Measurements from ENCODE around the gene RPS18. TPM values are rescaled to one million over a fixed set of nuclear protein-coding genes. Genes with fewer than 3 reads are reported as not detected.
"Not testable (repeated sequence)": the region's sequence is repeated elsewhere in the genome, so short reads cannot be mapped to it uniquely, and the experiment has no call there.

Gene RPS18
- total RNA-seq (1,000 to 10,000 TPM; 1,293 to 3,565 TPM), polyA plus RNA-seq (ENCODE audit: insufficient read length in 2 of 2) (1,000 to 10,000 TPM; 1,607 to 1,704 TPM)
- long read RNA-seq, donor 1, transcript RPS18-235 (3 exons, 413 nt) = minor isoform, 10 of 1,499 reads
- long read RNA-seq, donor 1, transcript RPS18-237 (5 exons, 642 nt) = minor isoform, 13 of 1,499 reads
- long read RNA-seq, donor 1, transcript RPS18-230 (6 exons, 613 nt) = major isoform, 1,282 of 1,499 reads
- long read RNA-seq, donor 1, transcript RPS18-236 (5 exons, 996 nt) = minor isoform, 63 of 1,499 reads
- long read RNA-seq, donor 1, partial matches to known transcripts = 44 of 1,499 reads
- long read RNA-seq, donor 1, other reads (novel, unspliced or antisense) = 81 of 1,499 reads
- long read RNA-seq, donor 2, transcript RPS18-230 (6 exons, 613 nt) = major isoform, 472 of 556 reads
- long read RNA-seq, donor 2, transcript RPS18-236 (5 exons, 996 nt) = minor isoform, 29 of 556 reads
- long read RNA-seq, donor 2, transcript RPS18-235 (3 exons, 413 nt) = minor isoform, 6 of 556 reads
- long read RNA-seq, donor 2, partial matches to known transcripts = 12 of 556 reads
- long read RNA-seq, donor 2, other reads (novel, unspliced or antisense) = 29 of 556 reads
- long read RNA-seq, donor 3, transcript RPS18-230 (6 exons, 613 nt) = major isoform, 638 of 741 reads
- long read RNA-seq, donor 3, transcript RPS18-236 (5 exons, 996 nt) = minor isoform, 25 of 741 reads
- long read RNA-seq, donor 3, transcript RPS18-237 (5 exons, 642 nt) = minor isoform, 5 of 741 reads
- long read RNA-seq, donor 3, partial matches to known transcripts = 30 of 741 reads
- long read RNA-seq, donor 3, other reads (novel, unspliced or antisense) = 36 of 741 reads
- long read RNA-seq, donor 4, transcript RPS18-235 (3 exons, 413 nt) = minor isoform, 36 of 5,555 reads
- long read RNA-seq, donor 4, transcript RPS18-230 (6 exons, 613 nt) = major isoform, 4,763 of 5,555 reads
- long read RNA-seq, donor 4, transcript RPS18-236 (5 exons, 996 nt) = minor isoform, 187 of 5,555 reads
- long read RNA-seq, donor 4, transcript RPS18-233 (6 exons, 589 nt) = minor isoform, 20 of 5,555 reads
- long read RNA-seq, donor 4, partial matches to known transcripts = 207 of 5,555 reads
- long read RNA-seq, donor 4, other reads (novel, unspliced or antisense) = 323 of 5,555 reads

DNA sequence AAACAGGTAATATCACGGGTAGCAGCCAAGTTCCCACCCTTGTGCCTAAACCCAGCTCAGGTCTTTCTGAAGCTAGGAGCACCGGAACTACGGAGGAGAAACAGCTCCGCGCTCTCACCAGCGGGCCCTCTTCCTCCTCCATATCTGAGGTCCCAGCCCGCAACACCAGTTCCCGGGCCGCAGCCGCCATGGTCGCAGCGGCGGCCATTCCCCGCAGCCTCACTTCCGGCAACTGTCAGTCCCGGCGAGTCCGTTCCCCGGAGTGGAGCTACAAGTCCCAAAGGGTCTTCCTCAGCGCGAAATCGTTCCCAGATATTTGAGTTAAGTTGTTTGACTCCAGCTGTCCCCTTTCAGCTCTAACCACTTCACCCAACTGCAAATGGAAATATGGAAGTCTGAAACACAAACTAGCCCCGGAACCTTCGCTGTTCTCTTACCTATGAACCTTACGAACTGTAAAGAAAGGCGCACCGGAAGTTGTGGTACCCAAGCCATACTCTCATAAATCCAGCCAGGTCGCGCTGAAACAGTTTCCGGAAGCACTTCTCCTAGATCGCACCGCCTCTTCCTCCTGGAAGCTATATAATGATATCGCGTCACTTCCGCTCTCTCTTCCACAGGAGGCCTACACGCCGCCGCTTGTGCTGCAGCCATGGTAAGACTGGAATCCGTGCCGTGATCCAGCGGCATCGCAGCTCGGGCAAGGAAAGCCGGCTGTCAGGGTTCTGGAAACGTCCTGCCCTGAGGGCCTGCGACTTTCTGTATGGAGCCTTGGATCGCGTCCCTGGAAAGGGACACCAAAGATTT lies at the start of gene RPS18, which contains the start of gene VPS52:
Gene RPS18 (plus strand): TSS at position 608 of the 807 bp plus-strand sequence. CDS start 45 bp downstream, at position 653.
Gene VPS52 (minus strand): TSS at position 409 of the 807 bp plus-strand sequence. CDS start 201 bp downstream, at position 208.
- Histone ChIP-seq H3K27ac (ENCODE audit: low read depth, low read length) (peak within 1 kb of the TSS; percentile 97), H3K4me3 (ENCODE audit: low read depth, low read length) (peak within 1 kb of the TSS; percentile 99), H3K36me3 (ENCODE audit: control insufficient read depth, insufficient read depth, low read length) (peaks cover 55% of the 10 kb centered on the region), H3K4me1 (ENCODE audit: control insufficient read depth, insufficient read depth, low read length) (peaks cover 29% of the 10 kb centered on the region), H3K27me3 (ENCODE audit: control insufficient read depth, insufficient read depth, low read length) (no peaks in the 10 kb centered on the region), H3K9me3 (ENCODE audit: control insufficient read depth, insufficient read depth, low read length) (no peaks in the 10 kb centered on the region)
- WGBS (ENCODE audit: insufficient coverage) = under 1% methylated on average over 45 of the region's 48 CpGs
- DNase-seq (ENCODE audit: low read depth in 4 of 6, low spot score in 6 of 6) = peak; percentile 95 to 100 (median 99)

DNA sequence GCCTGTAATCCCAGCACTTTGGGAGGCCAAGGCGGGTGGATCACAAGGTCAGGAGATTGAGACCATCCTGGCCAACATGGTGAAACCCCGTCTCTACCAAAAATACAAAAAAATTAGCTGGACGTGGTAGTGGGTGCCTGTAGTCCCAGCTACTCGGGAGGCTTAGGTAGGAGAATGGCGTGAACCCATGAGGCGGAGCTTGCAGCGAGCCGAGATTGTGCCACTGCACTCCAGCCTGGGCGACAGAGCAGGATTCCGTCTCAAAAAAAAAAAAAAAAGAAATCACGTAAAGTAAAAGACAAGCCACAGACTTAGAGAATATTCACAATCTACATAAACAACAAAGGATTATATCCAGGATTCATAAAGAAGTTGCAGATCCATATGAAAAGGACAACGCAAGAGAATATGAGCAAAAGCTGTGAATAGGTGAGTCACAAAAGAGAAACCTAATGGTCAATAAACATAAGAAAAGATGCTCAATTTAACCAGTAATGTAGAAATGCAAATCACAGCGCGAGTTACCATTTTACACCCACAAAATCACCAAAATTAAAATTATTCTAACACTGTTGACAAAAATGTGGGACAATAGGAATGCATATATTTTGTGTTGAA lies 45.3 kb upstream of the RPS18 start:
- WGBS (ENCODE audit: insufficient coverage) = 51% methylated on average over 3 of the region's 14 CpGs
- H3K27ac ChIP-seq (ENCODE audit: low read depth, low read length); H3K4me3 ChIP-seq (ENCODE audit: low read depth, low read length); H3K27me3 ChIP-seq (ENCODE audit: control insufficient read depth, insufficient read depth, low read length); H3K36me3 ChIP-seq (ENCODE audit: control insufficient read depth, insufficient read depth, low read length); DNase-seq (ENCODE audit: low read depth in 4 of 6, low spot score in 6 of 6); H3K9me3 ChIP-seq (ENCODE audit: control insufficient read depth, insufficient read depth, low read length); H3K4me1 ChIP-seq (ENCODE audit: control insufficient read depth, insufficient read depth, low read length): not testable (repeated sequence)

DNA sequence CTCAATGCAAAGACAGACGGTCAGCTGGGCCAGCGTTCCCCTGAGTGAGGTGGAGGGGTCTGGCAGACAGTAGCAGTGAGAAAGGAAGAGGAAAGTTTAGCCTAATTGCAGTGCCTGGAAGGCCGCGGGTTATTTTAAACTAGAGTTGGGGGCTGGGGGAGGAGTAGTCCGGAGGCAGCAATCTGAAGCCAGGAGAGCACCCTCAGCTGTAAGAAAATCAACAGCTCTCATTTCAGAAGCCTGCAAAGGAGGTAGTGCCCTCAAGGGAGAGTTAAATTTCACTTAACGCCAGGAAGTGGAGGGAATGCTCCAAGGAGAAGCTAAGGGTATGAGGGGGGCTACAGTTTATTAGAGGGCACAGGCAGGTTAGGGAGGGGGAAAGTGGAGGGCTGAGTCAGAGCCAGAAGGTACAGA lies 36.6 kb upstream of the RPS18 start:
- Histone ChIP-seq H3K4me1 (ENCODE audit: control insufficient read depth, insufficient read depth, low read length) (no peaks in the 10 kb centered on the region), H3K36me3 (ENCODE audit: control insufficient read depth, insufficient read depth, low read length) (no peaks in the 10 kb centered on the region), H3K27me3 (ENCODE audit: control insufficient read depth, insufficient read depth, low read length) (peaks cover 7% of the 10 kb centered on the region), H3K27ac (ENCODE audit: low read depth, low read length) (no peak overlapping the region), H3K4me3 (ENCODE audit: low read depth, low read length) (no peak overlapping the region), H3K9me3 (ENCODE audit: control insufficient read depth, insufficient read depth, low read length) (no peaks in the 10 kb centered on the region)
- WGBS (ENCODE audit: insufficient coverage) = 8% methylated on average over 5 of the region's 6 CpGs
- DNase-seq (ENCODE audit: low read depth in 4 of 6, low spot score in 6 of 6) = peak in 1 of 6 donors; percentile 47

DNA sequence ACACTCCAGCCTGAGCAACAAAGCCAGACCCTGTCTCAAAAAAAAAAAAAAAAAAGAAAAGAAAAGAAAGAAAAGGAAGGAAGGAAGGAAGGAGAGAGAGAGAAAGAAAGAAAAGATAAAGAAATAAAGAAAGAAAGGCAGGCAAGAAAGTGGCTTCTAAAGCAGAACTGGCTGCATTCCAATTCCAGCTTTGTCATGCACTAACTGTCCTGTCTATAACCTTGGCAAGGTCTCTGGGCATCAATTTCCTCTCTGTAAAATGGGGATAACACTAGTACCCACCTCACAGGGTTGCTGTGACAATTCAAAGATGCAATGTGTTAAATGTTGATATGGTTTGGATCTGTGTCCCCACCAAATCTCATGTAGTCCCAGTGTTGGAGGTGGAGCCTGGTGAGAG lies 35.5 kb upstream of the RPS18 start:
- no peak overlapping the region for H3K4me3 ChIP-seq (ENCODE audit: low read depth, low read length)
- no peaks in the 10 kb centered on the region for H3K9me3 ChIP-seq (ENCODE audit: control insufficient read depth, insufficient read depth, low read length)
- no peak overlapping the region for H3K27ac ChIP-seq (ENCODE audit: low read depth, low read length)
- H3K36me3 ChIP-seq (ENCODE audit: control insufficient read depth, insufficient read depth, low read length) = no peaks in the 10 kb centered on the region
- H3K27me3 ChIP-seq (ENCODE audit: control insufficient read depth, insufficient read depth, low read length) = peaks cover 9% of the 10 kb centered on the region
- H3K4me1 ChIP-seq (ENCODE audit: control insufficient read depth, insufficient read depth, low read length) = no peaks in the 10 kb centered on the region
- no peak for DNase-seq (ENCODE audit: low read depth in 4 of 6, low spot score in 6 of 6)

GRCh38 chr6:33236852-33237251 lies 35.0 kb upstream of the RPS18 start:
- Histone ChIP-seq H3K36me3 (ENCODE audit: control insufficient read depth, insufficient read depth, low read length) (no peaks in the 10 kb centered on the region), H3K4me1 (ENCODE audit: control insufficient read depth, insufficient read depth, low read length) (no peaks in the 10 kb centered on the region), H3K27ac (ENCODE audit: low read depth, low read length) (no peak overlapping the region), H3K27me3 (ENCODE audit: control insufficient read depth, insufficient read depth, low read length) (peaks cover 9% of the 10 kb centered on the region), H3K4me3 (ENCODE audit: low read depth, low read length) (no peak overlapping the region), H3K9me3 (ENCODE audit: control insufficient read depth, insufficient read depth, low read length) (no peaks in the 10 kb centered on the region)
- DNase-seq (ENCODE audit: low read depth in 4 of 6, low spot score in 6 of 6) = no peak
- WGBS (ENCODE audit: insufficient coverage) = 82% methylated on average over 6 of the region's 6 CpGs

GRCh38 chr6:33237741-33238140 lies 34.1 kb upstream of the RPS18 start:
- Histone ChIP-seq H3K27ac (ENCODE audit: low read depth, low read length) (no peak overlapping the region), H3K9me3 (ENCODE audit: control insufficient read depth, insufficient read depth, low read length) (no peaks in the 10 kb centered on the region), H3K4me3 (ENCODE audit: low read depth, low read length) (no peak overlapping the region), H3K4me1 (ENCODE audit: control insufficient read depth, insufficient read depth, low read length) (no peaks in the 10 kb centered on the region), H3K36me3 (ENCODE audit: control insufficient read depth, insufficient read depth, low read length) (no peaks in the 10 kb centered on the region), H3K27me3 (ENCODE audit: control insufficient read depth, insufficient read depth, low read length) (peaks cover 9% of the 10 kb centered on the region)
- WGBS (ENCODE audit: insufficient coverage) = 63% methylated on average over 2 of the region's 2 CpGs
- DNase-seq (ENCODE audit: low read depth in 4 of 6, low spot score in 6 of 6) = no peak

- Histone ChIP-seq H3K9me3 (ENCODE audit: control insufficient read depth, insufficient read depth, low read length) (no peaks in the 10 kb centered on the region), H3K4me1 (ENCODE audit: control insufficient read depth, insufficient read depth, low read length) (no peaks in the 10 kb centered on the region), H3K36me3 (ENCODE audit: control insufficient read depth, insufficient read depth, low read length) (no peaks in the 10 kb centered on the region), H3K27me3 (ENCODE audit: control insufficient read depth, insufficient read depth, low read length) (peaks cover 4% of the 10 kb centered on the region), H3K27ac (ENCODE audit: low read depth, low read length) (no peak overlapping the region), H3K4me3 (ENCODE audit: low read depth, low read length) (no peak overlapping the region)
- no peak for DNase-seq (ENCODE audit: low read depth in 4 of 6, low spot score in 6 of 6)
- WGBS (ENCODE audit: insufficient coverage) = no CpG with 5 or more reads among the region's 3 CpGs
These were observed 29.9 kb upstream of the RPS18 start for GRCh38 chr6:33241968-33242367.

DNA sequence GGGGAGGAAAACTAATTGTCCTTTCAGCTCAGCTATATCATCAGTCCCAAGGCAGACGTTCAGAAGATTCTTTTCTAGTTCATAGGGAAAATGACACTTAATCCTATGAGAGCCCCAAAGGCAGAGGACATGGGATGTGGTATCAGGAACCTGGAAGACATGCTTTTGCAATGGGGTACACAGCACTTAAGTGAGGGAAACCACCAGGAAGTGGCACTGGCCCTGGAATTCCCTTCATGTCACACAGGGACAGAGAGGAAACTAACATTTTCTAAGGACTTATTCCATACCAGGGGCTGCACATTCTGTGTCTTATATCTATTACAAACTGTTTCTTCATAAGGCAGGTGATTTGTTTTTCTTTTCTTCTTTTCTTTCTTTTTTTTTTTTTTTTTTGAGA lies 28.4 kb upstream of the RPS18 start:
- no peak for DNase-seq (ENCODE audit: low read depth in 4 of 6, low spot score in 6 of 6)
- WGBS (ENCODE audit: insufficient coverage) = no CpG with 5 or more reads among the region's 1 CpG
- H3K4me1 ChIP-seq (ENCODE audit: control insufficient read depth, insufficient read depth, low read length) = peaks cover 3% of the 10 kb centered on the region

More for the DNA sequence above, 28.4 kb upstream of the RPS18 start:
- Histone ChIP-seq H3K27me3 (ENCODE audit: control insufficient read depth, insufficient read depth, low read length) (peaks cover 4% of the 10 kb centered on the region), H3K36me3 (ENCODE audit: control insufficient read depth, insufficient read depth, low read length) (no peaks in the 10 kb centered on the region), H3K27ac (ENCODE audit: low read depth, low read length) (no peak overlapping the region), H3K4me3 (ENCODE audit: low read depth, low read length) (no peak overlapping the region), H3K9me3 (ENCODE audit: control insufficient read depth, insufficient read depth, low read length) (no peaks in the 10 kb centered on the region)
